Thyroid gland (tissue), 4 donors: Measurements from ENCODE around the gene ATG16L1. TPM values are rescaled to one million over a fixed set of nuclear protein-coding genes. Genes with fewer than 3 reads are reported as not detected.

ENCODE experiments used
- DNase-seq, 2 donors: peaks; one replicate each; pipeline ENCODE4 v3.0.0-alpha.2; 2019
- H3K27ac ChIP-seq, 3 donors: fragments of 200-600 bp; sonication (generic); 1 replicate in 2 of 3; 2 replicates in 1 of 3; pipeline ENCODE4 v1.5.1; 2016 to 2019; ENCODE audit warnings: mild to moderate bottlenecking in 1 of 3, moderate library complexity in 1 of 3
- H3K27me3 ChIP-seq: fragments of 200-600 bp; sonication (generic); one replicate; pipeline ENCODE4 v1.5.1; 2019
- H3K36me3 ChIP-seq, 2 donors: fragments of 200-600 bp; sonication (generic); one replicate each; pipeline ENCODE4 v1.5.1; 2016 to 2019
- H3K4me1 ChIP-seq, 2 donors: fragments of 200-600 bp; sonication (generic); one replicate each; pipeline ENCODE4 v1.5.1; 2017 to 2019
- H3K4me3 ChIP-seq, 3 donors: fragments of 200-600 bp; sonication (generic); replicated peaks in 1 of 3; 1 replicate in 2 of 3; 2 replicates in 1 of 3; pipeline ENCODE4 v1.5.1; 2016; ENCODE audit warnings: mild to moderate bottlenecking in 1 of 3
- H3K9me3 ChIP-seq: fragments of 200-600 bp; sonication (generic); one replicate; pipeline ENCODE4 v1.5.1; 2017
- CTCF ChIP-seq, 6 experiments: fragments of 200-600 bp in 3 of 6; fragments of 450-650 bp in 3 of 6; sonication (generic) in 3 of 6; IDR thresholded peaks; one replicate each; pipeline ENCODE4 v1.5.1; 2016 to 2019; ENCODE audit warnings: antibody characterized with exemption in 6 of 6, mild to moderate bottlenecking in 2 of 6, inconsistent platforms in 1 of 6, moderate library complexity in 1 of 6
- POLR2A ChIP-seq, 2 donors: fragments of 450-650 bp; IDR thresholded peaks; one replicate each; pipeline ENCODE4 v1.6.1; 2017; ENCODE audit warnings: antibody characterized with exemption in 2 of 2, mild to moderate bottlenecking in 2 of 2, moderate library complexity in 1 of 2
- WGBS, 2 donors: methylation state at CpG; one replicate each; pipeline ENCODE4 v1.1.5; 2017; 5-methylcytosine and 5-hydroxymethylcytosine counted together
- intact Hi-C: fragments of 100-400 bp; cut with DNase I; formaldehyde crosslinking; loops from one replicate; pipeline ENCODE4 v1.15.1; 2023
- total RNA-seq, 4 donors: library from RNA; depleted of rRNA; stranded (reverse); fragments of >200 nt; gene quantifications; one replicate each; pipeline ENCODE4 v1.2.3, GENCODE V29; 2016

The ATG16L1 gene
- total RNA-seq, 4 donors from 2014 or later: 52.7 to 112 (median 78.9) TPM

- H3K4me1 ChIP-seq: no peaks in the 10 kb centered on the region
- no peaks in the 10 kb centered on the region for H3K9me3 ChIP-seq
- TF ChIP-seq CTCF (IDR thresholded peaks at IDR 0.05): no peak
- no peak for TF ChIP-seq POLR2A (IDR thresholded peaks at IDR 0.05)
- no peak for DNase-seq
- H3K27me3 ChIP-seq: no peaks in the 10 kb centered on the region
- H3K36me3 ChIP-seq: no peaks in the 10 kb centered on the region
- H3K4me3 ChIP-seq: no peak overlapping the region
- H3K27ac ChIP-seq: no peak overlapping the region
- intact Hi-C loops: loop anchor here (10.0 kb wide), 1 partner anchor 641 kb away; no protein-coding TSS in a partner anchor
- WGBS, 2 donors: 77 to 86% methylated on average over 6 of the region's 6 CpGs
Observed at GRCh38 chr2:233245406-233245805, 6.1 kb upstream of the ATG16L1 start.

- WGBS, 2 donors: 81% methylated on average over 2 of the region's 2 CpGs
- H3K4me1 ChIP-seq: no peaks in the 10 kb centered on the region
- intact Hi-C loops: loop anchor here (10.0 kb wide), 1 partner anchor 642 kb away; no protein-coding TSS in a partner anchor
- DNase-seq: no peak
- no peak overlapping the region for H3K27ac ChIP-seq
- no peaks in the 10 kb centered on the region for H3K36me3 ChIP-seq
- TF ChIP-seq CTCF (IDR thresholded peaks at IDR 0.05): no peak
- no peak for TF ChIP-seq POLR2A (IDR thresholded peaks at IDR 0.05)
- no peak overlapping the region for H3K4me3 ChIP-seq
- no peaks in the 10 kb centered on the region for H3K9me3 ChIP-seq
- no peaks in the 10 kb centered on the region for H3K27me3 ChIP-seq
Observed at GRCh38 chr2:233247116-233247515, 4.4 kb upstream of the ATG16L1 start.

- TF ChIP-seq CTCF (IDR thresholded peaks at IDR 0.05): no peak
- TF ChIP-seq POLR2A (IDR thresholded peaks at IDR 0.05): no peak
Observed at GRCh38 chr2:233247744-233248143, 3.7 kb upstream of the ATG16L1 start.

GRCh38 chr2:233248999-233249398 lies 2.5 kb upstream of the ATG16L1 start:
- no peak for DNase-seq
- intact Hi-C loops: loop anchor here (10.0 kb wide), 1 partner anchor 644 kb away; no protein-coding TSS in a partner anchor

More at GRCh38 chr2:233247744-233248143, 3.7 kb upstream of the ATG16L1 start:
- intact Hi-C loops: loop anchor here (10.0 kb wide), 1 partner anchor 643 kb away; no protein-coding TSS in a partner anchor
- no peak overlapping the region for H3K27ac ChIP-seq
- no peak overlapping the region for H3K4me3 ChIP-seq
- H3K27me3 ChIP-seq: no peaks in the 10 kb centered on the region
- H3K4me1 ChIP-seq: peaks cover 0 to 6% of the 10 kb centered on the region in 2 donors
- no peaks in the 10 kb centered on the region for H3K36me3 ChIP-seq
- H3K9me3 ChIP-seq: no peaks in the 10 kb centered on the region
- DNase-seq: no peak

More at GRCh38 chr2:233248999-233249398, 2.5 kb upstream of the ATG16L1 start:
- no peak overlapping the region for H3K27ac ChIP-seq
- H3K9me3 ChIP-seq: no peaks in the 10 kb centered on the region
- TF ChIP-seq CTCF (IDR thresholded peaks at IDR 0.05) (no peak), POLR2A (IDR thresholded peaks at IDR 0.05) (no peak)
- H3K4me3 ChIP-seq: no peak overlapping the region
- no peaks in the 10 kb centered on the region for H3K27me3 ChIP-seq
- H3K36me3 ChIP-seq: no peaks in the 10 kb centered on the region
- WGBS, 2 donors: 71 to 81% methylated on average over 7 of the region's 7 CpGs
- peaks cover 8 to 16% of the 10 kb centered on the region in 2 donors for H3K4me1 ChIP-seq
